Measurements from ENCODE around the gene THEM4. TPM values are rescaled to one million over a fixed set of nuclear protein-coding genes. Genes with fewer than 3 reads are reported as not detected.

Gene THEM4
- total and polyA plus RNA-seq, 2 of the 8 experiments (the other 6 are each of a cell fraction or from before 2014, with no cell fraction given), result 9.9 to 11.2 TPM

DNA sequence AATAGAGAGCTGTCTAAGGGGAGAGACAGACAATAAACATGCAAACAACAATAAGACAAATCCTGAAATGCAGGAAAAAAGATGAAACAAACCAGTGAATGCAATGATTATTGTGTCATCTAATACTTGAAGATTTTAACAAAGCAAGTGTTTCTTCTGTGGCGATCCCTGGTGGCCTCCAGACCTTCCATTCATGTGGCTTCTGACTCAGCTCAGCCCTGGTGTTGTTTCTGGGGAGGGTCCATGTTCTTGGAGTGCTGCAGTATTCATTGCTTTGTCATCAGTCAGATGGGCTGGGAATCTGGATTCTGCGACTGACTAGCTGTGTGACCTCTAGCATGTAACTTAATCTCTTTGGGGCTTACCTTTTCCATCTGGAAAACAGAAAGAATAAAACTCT lies 68.2 kb downstream of the THEM4 start:
- Histone ChIP-seq H4K8ac (ENCODE audit: extremely low read depth, insufficient read depth, low read length) (no peak overlapping the region), H3K27ac (ENCODE audit: low read depth, low read length) (no peak overlapping the region), H3K23me2 (ENCODE audit: low read depth, low read length) (peaks cover 23% of the 10 kb centered on the region), H3K4me1 (replicated peaks in 1 of 4; ENCODE audit: control insufficient read depth in 3 of 4, insufficient read depth in 4 of 4, low read length in 3 of 4) (peaks cover 7 to 20% (median 12%) of the 10 kb centered on the region in 4 experiments), H2BK5ac (ENCODE audit: low read depth, low read length) (no peak overlapping the region), H2BK15ac (ENCODE audit: low read length) (no peak overlapping the region), H3K36me3 (ENCODE audit: control insufficient read depth in 2 of 4, insufficient read depth in 4 of 4, low read length in 3 of 4) (no peaks in the 10 kb centered on the region), H2BK12ac (ENCODE audit: low read depth, low read length) (no peak overlapping the region), H2AFZ (ENCODE audit: low read length) (no peak overlapping the region), H2BK20ac (ENCODE audit: low read length) (no peak overlapping the region), H3K14ac (ENCODE audit: insufficient read length) (no peak overlapping the region), H3K4me3 (ENCODE audit: extremely low read depth in 1 of 4, insufficient read depth in 2 of 4, low read depth in 3 of 4, low read length in 4 of 4) (no peak overlapping the region), H3K79me2 (ENCODE audit: control insufficient read depth in 1 of 2, insufficient read depth in 2 of 2, low read length in 2 of 2) (no peaks in the 10 kb centered on the region), H3K18ac (ENCODE audit: extremely low read depth, low read length) (no peak overlapping the region), H3K9ac (replicated peaks in 1 of 4; ENCODE audit: extremely low read depth in 1 of 4, low read depth in 3 of 4, low read length in 3 of 4) (no peak overlapping the region), H3K4me2 (ENCODE audit: insufficient read depth in 1 of 2, low read depth in 2 of 2, low read length in 2 of 2) (no peak overlapping the region; a peak in 1 of 4 replicates), H3K9me3 (ENCODE audit: insufficient read depth in 2 of 2, low read depth in 1 of 2, low read length in 1 of 2) (no peaks in the 10 kb centered on the region), H3K4ac (replicated peaks; ENCODE audit: insufficient read length, low read depth, low read length) (no peak overlapping the region), H4K20me1 (replicated peaks in 1 of 2; ENCODE audit: control insufficient read depth in 1 of 2, insufficient read depth in 2 of 2, low read length in 2 of 2) (no peaks in the 10 kb centered on the region), H2BK120ac (replicated peaks; ENCODE audit: low read depth, low read length) (no peak overlapping the region), H3K23ac (ENCODE audit: insufficient read length) (no peak overlapping the region), H4K91ac (replicated peaks; ENCODE audit: insufficient read length, low read length) (no peak overlapping the region), H3K27me3 (replicated peaks in 1 of 4; ENCODE audit: control insufficient read depth in 3 of 4, extremely low read depth in 1 of 4, insufficient read depth in 3 of 4, low read length in 3 of 4) (peaks cover 10 to 24% (median 21%) of the 10 kb centered on the region in 4 experiments), H4K5ac (ENCODE audit: insufficient read length, low read depth, low read length) (no peak overlapping the region), H2AK5ac (ENCODE audit: low read depth, low read length) (no peak overlapping the region), H3K56ac (replicated peaks; ENCODE audit: insufficient read length, low read depth, low read length) (no peak overlapping the region), H3K79me1 (ENCODE audit: low read depth, low read length) (no peaks in the 10 kb centered on the region)
- ChIA-PET CTCF (ENCODE audit: partially characterized antibody) (interaction anchor here (0.5 to 1.5 kb wide), 5 partner anchors 17 to 165 kb away, joined by 3 to 5 read pairs (median 3); no protein-coding TSS in a partner anchor), POLR2A (ENCODE audit: partially characterized antibody) (interaction anchor here (1.8 to 5.0 kb wide), 7 partner anchors 8 to 78 kb away, joined by 6 to 20 read pairs (median 14); partner anchors contain the start of genes MRPL9 and THEM5)
- no peak for DNase-seq (ENCODE audit: low read depth in 1 of 2, low spot score in 2 of 2)
- 88% methylated on average over 2 of the region's 2 CpGs; no CpG with 5 or more reads in 1 of the 2 experiments for WGBS, 2 experiments (ENCODE audit: extremely low coverage in 1 of 2, insufficient coverage in 1 of 2, insufficient read length in 1 of 2, insufficient replicate concordance in 2 of 2, low coverage in 1 of 2, low lambda C conversion rate in 2 of 2, missing lambda C conversion rate in 1 of 2)
- no peak for FAIRE-seq
- TF ChIP-seq, protein P1, sequence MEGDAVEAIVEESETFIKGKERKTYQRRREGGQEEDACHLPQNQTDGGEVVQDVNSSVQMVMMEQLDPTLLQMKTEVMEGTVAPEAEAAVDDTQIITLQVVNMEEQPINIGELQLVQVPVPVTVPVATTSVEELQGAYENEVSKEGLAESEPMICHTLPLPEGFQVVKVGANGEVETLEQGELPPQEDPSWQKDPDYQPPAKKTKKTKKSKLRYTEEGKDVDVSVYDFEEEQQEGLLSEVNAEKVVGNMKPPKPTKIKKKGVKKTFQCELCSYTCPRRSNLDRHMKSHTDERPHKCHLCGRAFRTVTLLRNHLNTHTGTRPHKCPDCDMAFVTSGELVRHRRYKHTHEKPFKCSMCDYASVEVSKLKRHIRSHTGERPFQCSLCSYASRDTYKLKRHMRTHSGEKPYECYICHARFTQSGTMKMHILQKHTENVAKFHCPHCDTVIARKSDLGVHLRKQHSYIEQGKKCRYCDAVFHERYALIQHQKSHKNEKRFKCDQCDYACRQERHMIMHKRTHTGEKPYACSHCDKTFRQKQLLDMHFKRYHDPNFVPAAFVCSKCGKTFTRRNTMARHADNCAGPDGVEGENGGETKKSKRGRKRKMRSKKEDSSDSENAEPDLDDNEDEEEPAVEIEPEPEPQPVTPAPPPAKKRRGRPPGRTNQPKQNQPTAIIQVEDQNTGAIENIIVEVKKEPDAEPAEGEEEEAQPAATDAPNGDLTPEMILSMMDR (IDR thresholded peaks at IDR 0.05; ENCODE audit: control extremely low read depth in 1 of 3, insufficient read depth in 1 of 3, low read depth in 1 of 3, low read length in 3 of 3), result no peak
- no peak for TF ChIP-seq HDAC2 (IDR thresholded peaks at IDR 0.05; ENCODE audit: borderline replicate concordance in 1 of 2, low read depth in 2 of 2, low read length in 2 of 2)
- TF ChIP-seq NANOG (IDR thresholded peaks at IDR 0.05; ENCODE audit: insufficient read depth, low read depth, low read length, poor library complexity, severe bottlenecking), result no peak
- TF ChIP-seq PHF8 (conservative IDR thresholded peaks at IDR 0.05; ENCODE audit: low read depth, low read length), result no peak
- TF ChIP-seq KDM4A (IDR thresholded peaks at IDR 0.05; ENCODE audit: low read depth, low read length, severe bottlenecking), result no peak
- no peak for TF ChIP-seq KDM5A (IDR thresholded peaks at IDR 0.05; ENCODE audit: low read length)
- no peak for TF ChIP-seq GABPA (IDR thresholded peaks at IDR 0.05; ENCODE audit: borderline replicate concordance, insufficient read depth, low read length)
- TF ChIP-seq TEAD4 (IDR thresholded peaks at IDR 0.05; ENCODE audit: low read depth, low read length), result no peak
- TF ChIP-seq SIN3A (conservative IDR thresholded peaks at IDR 0.05 in 1 of 2, IDR thresholded peaks at IDR 0.05 in 1 of 2; ENCODE audit: low read depth in 1 of 2, low read length in 2 of 2), result no peak
- no peak for TF ChIP-seq GTF2F1 (IDR thresholded peaks at IDR 0.05; ENCODE audit: borderline replicate concordance, low read depth, low read length)
